Gastroesophageal sphincter (tissue), 4 donors: ENCODE measurements around the gene COL5A2. TPM values are rescaled to one million over a fixed set of nuclear protein-coding genes. Genes with fewer than 3 reads are reported as not detected.

Experiments used
- ATAC-seq: fragments of 150-250 bp; one replicate; pipeline ENCODE4 v1.9.1; 2016; ENCODE audit warnings: mild to moderate bottlenecking, moderate library complexity
- H3K27ac ChIP-seq, 4 donors: fragments of 200-600 bp; sonication (generic) in 3 of 4; 1 replicate in 3 of 4; 2 replicates in 1 of 4; pipeline ENCODE4 v1.5.1; 2016 to 2019
- H3K27me3 ChIP-seq: fragments of 200-600 bp; sonication (generic); one replicate; pipeline ENCODE4 v1.5.1; 2019
- H3K36me3 ChIP-seq, 2 donors: fragments of 200-600 bp; sonication (generic); one replicate each; pipeline ENCODE4 v1.5.1; 2019; ENCODE audit warnings: control low read depth in 1 of 2
- H3K4me1 ChIP-seq, 3 donors: fragments of 200-600 bp; sonication (generic); 1 replicate in 2 of 3; 2 replicates in 1 of 3; pipeline ENCODE4 v1.5.1; 2016 to 2019; ENCODE audit warnings: control low read depth in 2 of 3
- H3K4me3 ChIP-seq, 2 donors: fragments of 200-600 bp; sonication (generic); one replicate each; pipeline ENCODE4 v1.5.1; 2019; ENCODE audit warnings: mild to moderate bottlenecking in 1 of 2, moderate library complexity in 1 of 2
- H3K9me3 ChIP-seq, 3 donors: fragments of 200-600 bp; sonication (generic); one replicate each; pipeline ENCODE4 v1.5.1; 2017 to 2019; ENCODE audit warnings: control low read depth in 2 of 3
- CTCF ChIP-seq, 4 experiments: fragments of 200-600 bp in 2 of 4; fragments of 450-650 bp in 2 of 4; sonication (generic) in 1 of 4; IDR thresholded peaks; one replicate each; pipeline ENCODE4 v1.5.1; 2017 to 2019; ENCODE audit warnings: antibody characterized with exemption in 4 of 4, mild to moderate bottlenecking in 2 of 4, moderate library complexity in 2 of 4
- EP300 ChIP-seq: sonication (generic); formaldehyde crosslinking; IDR thresholded peaks from one replicate; pipeline ENCODE4 v1.6.1; 2017; ENCODE audit warnings: antibody characterized with exemption, mild to moderate bottlenecking
- POLR2A ChIP-seq, 2 donors: fragments of 450-650 bp; IDR thresholded peaks; one replicate each; pipeline ENCODE4 v1.6.1; 2017; ENCODE audit warnings: antibody characterized with exemption in 2 of 2, mild to moderate bottlenecking in 2 of 2, moderate library complexity in 1 of 2
- POLR2AphosphoS5 ChIP-seq: sonication (generic); formaldehyde crosslinking; IDR thresholded peaks from one replicate; pipeline ENCODE4 v1.6.1; 2017; ENCODE audit warnings: antibody characterized with exemption
- WGBS, 2 donors: methylation state at CpG; one replicate each; pipeline ENCODE4 v1.1.5; 2018; ENCODE audit warnings: low coverage in 1 of 2; 5-methylcytosine and 5-hydroxymethylcytosine counted together
- total RNA-seq, 4 donors: library from RNA; depleted of rRNA; stranded (reverse); fragments of >200 nt; gene quantifications; one replicate each; pipeline ENCODE4 v1.1.0, GENCODE V29; 2016

The COL5A2 gene
- total RNA-seq, 4 donors from 2014 or later: 57.3 to 104 (median 80.9) TPM

DNA sequence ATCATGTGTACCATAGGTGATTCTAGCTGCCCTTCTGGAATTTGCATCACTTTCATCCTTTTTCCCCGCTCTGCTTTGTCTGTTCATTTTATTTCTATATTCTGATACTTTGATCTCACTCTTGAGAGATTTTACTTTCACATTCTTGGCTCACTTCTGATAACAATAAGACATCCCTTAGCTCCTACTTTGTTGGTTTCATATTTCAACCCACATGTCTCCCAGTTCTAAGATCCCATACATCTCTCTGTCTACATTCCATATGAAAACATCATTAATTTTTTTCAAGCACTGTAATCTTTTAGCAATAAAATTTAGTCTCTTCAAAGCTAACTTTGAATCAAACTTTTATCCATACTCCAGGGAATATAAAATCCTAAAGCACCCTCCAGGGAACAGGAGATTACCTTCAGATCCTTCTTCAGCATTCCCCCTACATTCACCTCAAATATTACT is 129.8 kb downstream of the COL5A2 start:
- no peak for ATAC-seq
- Histone ChIP-seq H3K36me3 (peaks cover 3 to 75% of the 10 kb centered on the region in 2 donors), H3K4me1 (no peaks in the 10 kb centered on the region), H3K9me3 (no peaks in the 10 kb centered on the region), H3K27me3 (no peaks in the 10 kb centered on the region), H3K27ac (no peak overlapping the region), H3K4me3 (no peak overlapping the region)
- TF ChIP-seq EP300 (no peak), POLR2AphosphoS5 (no peak), POLR2A (IDR thresholded peaks at IDR 0.05) (no peak), CTCF (IDR thresholded peaks at IDR 0.05) (no peak)
- WGBS, 2 donors: 82 to 91% methylated on average over 1 of the region's 1 CpG

GRCh38 chr2:189048189-189048588 is 131.4 kb downstream of the COL5A2 start:
- Histone ChIP-seq H3K36me3 (peaks cover 3 to 70% of the 10 kb centered on the region in 2 donors), H3K4me3 (no peak overlapping the region), H3K4me1 (no peaks in the 10 kb centered on the region), H3K27ac (no peak overlapping the region), H3K27me3 (no peaks in the 10 kb centered on the region), H3K9me3 (no peaks in the 10 kb centered on the region)
- WGBS, 2 donors: 76 to 88% methylated on average over 3 of the region's 3 CpGs
- no peak for TF ChIP-seq EP300
- TF ChIP-seq POLR2AphosphoS5: no peak
- no peak for TF ChIP-seq CTCF (IDR thresholded peaks at IDR 0.05)
- no peak for TF ChIP-seq POLR2A (IDR thresholded peaks at IDR 0.05)
- ATAC-seq: no peak

GRCh38 chr2:189047171-189047888 is 132.2 kb downstream of the COL5A2 start:
- Histone ChIP-seq H3K9me3 (no peaks in the 10 kb centered on the region), H3K4me1 (no peaks in the 10 kb centered on the region), H3K27me3 (no peaks in the 10 kb centered on the region), H3K36me3 (peaks cover 3 to 70% of the 10 kb centered on the region in 2 donors), H3K27ac (no peak overlapping the region), H3K4me3 (no peak overlapping the region)
- no peak for ATAC-seq
- 85 to 90% methylated on average over 4 of the region's 4 CpGs for WGBS, 2 donors
- TF ChIP-seq EP300: no peak
- no peak for TF ChIP-seq POLR2A (IDR thresholded peaks at IDR 0.05)
- TF ChIP-seq CTCF (IDR thresholded peaks at IDR 0.05): no peak
- no peak for TF ChIP-seq POLR2AphosphoS5

DNA sequence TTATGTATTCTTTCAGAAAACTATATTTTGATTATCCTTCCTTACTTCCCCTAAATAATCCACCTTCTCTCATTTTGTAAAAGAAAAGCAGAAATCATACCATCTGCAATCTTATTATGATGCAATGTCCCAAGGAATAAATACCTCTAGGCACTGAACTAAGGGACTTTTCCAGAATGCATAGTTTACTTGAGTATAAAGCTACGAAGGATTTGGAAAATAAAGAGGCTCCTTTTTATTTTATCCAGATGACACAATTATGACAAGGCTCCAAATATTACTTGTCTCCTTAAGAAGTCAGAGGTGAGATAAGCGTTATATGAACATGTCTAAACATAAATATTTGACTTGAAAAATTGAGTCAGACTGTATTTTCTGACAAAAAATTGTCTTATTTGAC is 133.2 kb downstream of the COL5A2 start:
- 29 to 44% methylated on average over 2 of the region's 2 CpGs for WGBS, 2 donors
- Histone ChIP-seq H3K9me3 (no peaks in the 10 kb centered on the region), H3K4me1 (no peaks in the 10 kb centered on the region), H3K36me3 (peaks cover 3 to 65% of the 10 kb centered on the region in 2 donors), H3K27me3 (no peaks in the 10 kb centered on the region), H3K27ac (no peak overlapping the region), H3K4me3 (no peak overlapping the region)
- no peak for TF ChIP-seq EP300
- TF ChIP-seq POLR2A (IDR thresholded peaks at IDR 0.05): no peak
- TF ChIP-seq POLR2AphosphoS5: no peak
- TF ChIP-seq CTCF (IDR thresholded peaks at IDR 0.05): no peak
- ATAC-seq: no peak

DNA sequence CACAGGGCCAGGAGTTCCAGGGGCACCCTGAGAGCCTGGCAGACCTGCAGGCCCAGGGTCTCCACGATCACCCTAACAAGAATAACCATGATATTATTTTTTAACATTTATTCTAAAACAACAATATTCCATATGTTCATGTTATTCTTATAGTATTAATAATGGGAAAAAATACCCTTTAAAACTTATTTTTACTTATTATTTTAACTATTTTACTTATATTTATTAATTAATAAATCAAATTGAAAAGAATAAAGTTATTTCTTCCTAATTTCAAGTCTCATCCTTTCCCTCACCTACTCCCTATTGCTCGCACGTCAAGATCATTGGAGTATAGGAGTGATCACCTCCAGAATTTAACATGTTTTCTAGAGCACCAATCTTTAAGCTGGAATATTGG is 133.7 kb downstream of the COL5A2 start:
- Histone ChIP-seq H3K4me3 (no peak overlapping the region), H3K9me3 (no peaks in the 10 kb centered on the region), H3K4me1 (no peaks in the 10 kb centered on the region), H3K36me3 (peaks cover 3 to 65% of the 10 kb centered on the region in 2 donors), H3K27ac (no peak overlapping the region), H3K27me3 (no peaks in the 10 kb centered on the region)
- no peak for TF ChIP-seq EP300
- TF ChIP-seq CTCF (IDR thresholded peaks at IDR 0.05): no peak
- no peak for TF ChIP-seq POLR2AphosphoS5
- TF ChIP-seq POLR2A (IDR thresholded peaks at IDR 0.05): no peak
- 90 to 95% methylated on average over 3 of the region's 3 CpGs for WGBS, 2 donors
- ATAC-seq: no peak
